Amniotic stem cell (primary cell): ENCODE measurements around the gene CERS3.
"Not testable (repeated sequence)": the region's sequence is repeated elsewhere in the genome, so short reads cannot be mapped to it uniquely, and the experiment has no call there.

Experiments used
- DNase-seq: peaks from one replicate; lab custom pipeline; 2025; lab: John Stamatoyannopoulos, UW

Gene CERS3

DNA sequence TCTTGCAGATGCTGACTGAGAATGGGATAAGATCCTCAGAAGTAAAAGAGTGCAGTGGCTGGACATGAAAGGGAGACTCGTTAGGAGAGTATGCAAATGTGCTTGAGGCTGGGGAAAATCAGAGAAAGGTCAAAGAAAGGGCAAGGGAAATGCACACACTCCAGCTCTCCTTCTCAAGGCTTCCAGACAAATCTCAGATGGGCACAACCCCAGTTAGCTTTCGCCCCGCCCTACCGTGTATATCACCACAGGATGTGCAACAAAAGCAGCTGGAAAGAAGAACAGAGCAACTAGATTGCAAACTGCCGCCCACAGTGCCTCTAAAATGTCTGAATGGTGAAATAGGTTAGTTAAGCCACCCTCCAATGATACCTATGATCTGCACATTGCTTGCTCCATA, 63.9 kb downstream of the CERS3 start:
- no peak for DNase-seq

DNA sequence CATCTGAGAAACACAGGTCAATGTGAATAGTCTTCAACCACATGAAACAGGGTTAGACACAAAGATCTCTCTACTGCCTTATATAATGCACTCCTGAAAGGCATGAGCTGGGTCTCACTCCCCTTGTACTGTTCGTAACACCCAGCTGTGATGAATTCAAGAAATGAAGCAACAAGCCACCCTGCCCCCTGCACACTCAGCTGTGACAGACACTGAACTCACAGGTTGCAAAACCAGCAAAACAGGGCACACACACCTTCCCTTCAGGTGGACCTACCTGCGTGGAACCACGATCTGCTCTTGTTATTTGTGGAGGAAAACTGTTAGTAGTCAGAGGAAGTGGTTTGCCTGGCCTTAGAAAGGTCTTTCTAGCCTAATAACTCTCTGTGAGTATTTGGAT, 64.5 kb downstream of the CERS3 start:
- no peak for DNase-seq

DNA sequence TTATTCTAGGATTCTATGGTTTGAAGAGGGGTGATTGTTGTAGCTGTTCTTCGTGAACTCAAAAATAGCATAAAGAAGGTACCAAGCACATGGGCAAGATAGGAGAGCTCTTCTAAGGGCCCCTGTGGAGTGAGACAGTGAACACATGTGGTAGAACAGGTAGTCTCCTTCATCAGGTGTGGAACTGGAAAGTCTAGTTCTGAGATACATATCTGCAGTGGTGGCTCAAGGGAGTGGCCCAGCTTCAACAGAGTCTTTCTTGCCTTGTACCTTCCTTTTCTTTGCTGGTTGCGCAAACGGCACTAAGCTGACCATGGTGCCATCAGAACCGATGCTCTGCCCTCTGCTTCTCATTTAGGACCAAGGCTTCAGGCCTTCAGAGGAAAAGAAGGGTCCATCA, 65.2 kb downstream of the CERS3 start:
- DNase-seq, result no peak

DNA sequence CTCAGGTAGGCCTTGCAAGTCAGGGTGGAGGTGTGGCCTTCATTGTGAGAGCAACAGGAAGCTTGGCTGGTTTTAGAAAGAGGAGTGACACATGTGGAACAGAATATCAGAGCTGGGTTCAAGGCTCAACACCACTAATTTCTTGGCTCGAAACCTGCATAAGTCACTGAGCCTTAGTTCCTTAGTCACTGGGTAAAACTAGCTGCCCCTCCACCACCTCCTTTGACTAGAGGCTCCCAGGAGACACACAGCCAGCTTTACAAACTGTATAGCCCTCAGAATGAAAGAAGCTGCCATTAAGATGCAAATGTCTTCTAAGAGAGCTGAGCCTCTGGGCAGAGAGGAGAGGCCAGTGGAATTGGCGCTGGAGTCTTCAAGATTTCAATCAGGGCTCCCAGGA, 67.7 kb downstream of the CERS3 start:
- no peak for DNase-seq

DNA sequence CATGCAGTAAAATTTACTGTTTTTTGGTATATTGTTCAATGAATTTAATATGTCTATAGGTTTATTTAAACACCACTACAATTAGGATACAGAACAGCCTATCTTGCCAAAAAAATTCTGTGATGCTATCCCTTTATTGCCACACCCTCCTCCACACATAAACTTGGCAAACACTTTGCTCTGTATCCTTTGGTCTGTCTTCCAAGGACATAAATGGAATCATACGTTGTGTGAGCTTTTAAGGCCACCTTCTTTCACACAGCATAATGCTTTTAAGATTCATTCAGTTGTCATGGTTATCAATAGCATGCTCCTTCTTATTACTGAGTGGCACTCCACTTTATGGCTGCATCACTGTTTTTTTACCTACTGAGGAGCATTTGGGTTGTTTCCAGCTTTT, 71.5 kb downstream of the CERS3 start:
- no peak for DNase-seq

DNA sequence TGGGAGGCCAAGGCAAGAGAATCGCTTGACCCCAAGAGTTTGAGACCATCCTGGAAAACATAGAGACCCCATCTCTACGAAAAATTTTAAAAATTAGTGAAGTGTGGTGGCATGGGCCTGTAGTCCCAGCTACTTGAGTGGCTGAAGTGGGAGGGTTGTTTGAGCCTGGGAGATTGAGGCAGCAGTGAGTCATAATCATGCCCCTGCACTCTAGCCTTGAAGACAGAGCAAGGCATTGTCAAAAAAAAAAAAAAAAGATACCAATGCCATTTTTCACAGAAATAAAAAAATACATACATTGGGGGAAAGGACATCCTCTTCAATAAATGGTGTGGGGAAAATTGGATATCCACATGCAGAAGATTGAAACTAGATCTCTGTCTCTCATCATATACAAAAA, 74.6 kb downstream of the CERS3 start:
- DNase-seq, result no peak

DNA sequence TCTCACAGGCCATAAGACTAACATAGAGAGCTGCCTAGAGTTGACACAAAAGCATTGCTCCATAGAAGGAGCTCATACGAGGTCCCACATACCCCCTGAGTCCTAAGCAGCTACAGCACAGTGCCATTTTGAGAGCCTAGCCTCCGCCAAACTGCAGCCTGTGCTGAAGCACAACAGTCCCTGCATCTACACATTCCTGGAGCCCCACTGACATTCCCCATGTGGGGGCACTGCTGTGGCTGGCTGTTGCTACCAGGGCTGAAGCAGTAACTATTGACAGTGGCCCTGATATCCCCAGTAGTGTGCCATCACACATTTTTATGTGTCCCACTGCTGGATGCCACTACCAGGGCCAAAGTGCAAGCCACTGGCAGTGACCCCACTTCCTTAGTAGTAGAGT, 80.3 kb downstream of the CERS3 start:
- no peak for DNase-seq

DNA sequence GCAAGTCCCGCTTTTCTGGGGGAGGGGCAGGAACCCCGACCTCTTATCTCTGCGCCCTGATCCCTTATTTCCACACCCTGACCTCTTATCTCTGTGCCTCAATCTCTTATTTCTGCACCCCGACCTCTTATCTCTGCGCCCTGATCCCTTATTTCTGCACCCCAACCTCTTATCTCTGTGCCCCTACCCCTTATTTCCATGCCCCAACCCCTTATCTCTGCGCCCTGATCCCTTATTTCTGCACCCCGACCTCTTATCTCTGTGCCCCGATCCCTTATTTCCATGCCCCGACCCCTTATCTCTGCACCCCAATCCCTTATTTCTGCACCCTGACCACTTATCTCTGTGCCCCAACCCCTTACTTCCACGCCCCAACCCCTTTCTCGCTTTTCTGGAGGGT, 87.7 kb downstream of the CERS3 start:
- DNase-seq, result not testable (repeated sequence)

DNA sequence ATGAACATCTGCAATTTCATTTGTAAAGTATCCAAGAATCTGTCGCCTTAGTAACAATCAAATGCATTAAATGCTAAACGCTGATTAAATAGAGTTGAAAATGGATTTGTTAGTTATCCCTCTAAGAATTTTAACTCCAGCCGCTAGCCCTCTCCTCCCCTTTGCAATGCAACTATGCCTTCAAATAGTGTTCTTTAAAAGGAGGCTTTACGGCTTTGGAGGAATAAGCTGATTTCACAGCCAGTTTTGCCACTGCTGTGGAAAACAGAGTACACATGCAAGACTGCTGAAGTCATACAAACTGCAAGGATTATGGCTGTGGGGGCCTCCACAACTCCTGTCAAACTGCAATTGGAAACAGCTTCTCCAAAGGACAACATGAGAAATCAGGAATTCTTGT, 89.2 kb downstream of the CERS3 start:
- DNase-seq, result no peak

DNA sequence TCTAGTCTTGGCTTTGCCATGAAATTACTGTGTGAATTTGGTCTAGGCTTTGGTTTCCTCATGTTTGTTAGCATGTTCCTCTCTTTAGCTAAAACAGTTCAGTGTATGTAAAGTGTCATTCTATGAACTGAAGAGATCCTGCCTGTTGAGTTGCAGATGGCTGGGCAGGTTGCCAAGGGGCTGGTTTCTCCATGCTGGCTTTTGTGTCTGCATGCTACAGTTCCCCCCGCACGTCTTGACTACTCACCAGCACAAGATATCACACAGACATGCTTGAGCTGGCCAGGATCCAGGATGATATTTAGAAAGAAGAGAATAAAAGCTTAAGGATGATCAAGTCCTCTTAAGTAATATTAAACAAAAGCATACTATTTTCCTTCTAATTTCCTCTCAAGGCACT, 90.2 kb downstream of the CERS3 start:
- no peak for DNase-seq

DNA sequence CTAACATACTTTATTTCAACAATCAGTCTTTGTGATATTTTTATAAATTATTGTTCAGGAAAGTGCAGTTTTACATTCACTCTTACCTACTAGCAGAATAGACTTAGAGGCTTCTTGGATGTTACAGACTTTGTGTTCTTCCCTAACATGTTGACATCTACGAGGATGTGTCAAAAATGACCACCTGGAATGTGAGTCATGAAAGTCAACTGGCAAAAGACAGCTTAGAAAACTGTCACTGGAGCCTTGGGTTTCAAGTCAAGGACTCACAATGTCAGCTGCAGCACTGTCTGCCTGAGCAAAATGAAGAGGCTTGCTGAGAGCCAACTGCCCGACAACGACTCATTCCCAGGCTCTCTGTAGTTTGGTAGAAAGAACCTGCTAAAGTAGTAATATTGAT, 91.5 kb downstream of the CERS3 start:
- no peak for DNase-seq

DNA sequence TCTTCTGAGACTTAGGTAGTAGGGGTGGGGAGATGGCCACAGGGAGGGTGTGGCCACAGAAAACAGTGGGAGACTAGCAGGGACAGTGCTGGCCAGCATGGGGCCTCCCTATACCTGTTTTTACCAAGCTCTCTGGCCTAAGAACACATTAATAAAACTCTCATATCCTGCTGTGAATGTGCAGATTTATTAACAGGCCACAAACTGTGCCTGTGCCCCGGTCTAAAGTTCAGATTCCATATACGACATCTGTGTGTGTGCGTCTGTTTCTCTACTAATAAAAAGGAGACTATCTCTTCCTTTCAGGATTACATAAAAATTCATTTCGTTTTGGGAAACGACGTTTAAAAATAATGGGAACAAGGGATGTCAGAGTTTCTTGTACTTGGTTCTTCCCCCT, 94.2 kb downstream of the CERS3 start:
- DNase-seq, result no peak

DNA sequence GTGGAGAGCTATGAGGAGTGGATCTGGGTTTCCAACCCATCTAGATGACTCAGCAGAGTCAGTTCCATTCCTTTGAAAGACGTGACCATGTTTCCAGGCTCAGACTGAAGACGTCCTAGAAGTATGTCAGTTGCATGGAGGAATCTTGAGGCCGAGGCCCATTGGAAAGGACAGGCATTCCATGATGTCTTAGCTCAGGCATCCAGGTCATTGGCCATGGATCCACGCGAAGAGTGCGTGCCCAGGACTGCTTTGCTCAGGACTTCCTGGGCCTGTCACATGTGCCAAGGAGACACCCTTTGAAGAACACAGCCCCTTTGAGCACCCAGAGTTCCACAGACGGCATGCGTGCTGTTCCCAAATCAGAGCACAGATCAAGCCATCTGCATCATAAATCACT, 94.7 kb downstream of the CERS3 start:
- DNase-seq, result no peak

DNA sequence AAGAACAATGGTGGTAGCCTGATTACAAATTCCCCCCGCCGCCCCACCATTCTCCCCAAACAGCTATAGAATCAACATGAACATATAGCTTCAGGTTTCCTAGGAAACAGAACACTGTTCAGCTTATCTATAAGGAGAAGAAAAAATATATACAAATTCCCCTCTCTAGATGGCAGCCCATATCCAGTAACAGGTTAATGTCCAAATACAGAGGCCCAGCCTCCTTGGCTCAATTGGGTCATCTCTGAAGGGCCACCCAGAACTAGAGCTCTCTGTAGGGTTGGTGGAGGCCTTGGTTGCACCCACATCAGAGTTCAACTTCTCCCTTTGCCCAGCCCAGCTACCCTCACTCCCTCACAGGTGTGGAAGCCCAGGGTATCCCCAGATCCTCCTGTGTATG, 95.4 kb downstream of the CERS3 start:
- no peak for DNase-seq

DNA sequence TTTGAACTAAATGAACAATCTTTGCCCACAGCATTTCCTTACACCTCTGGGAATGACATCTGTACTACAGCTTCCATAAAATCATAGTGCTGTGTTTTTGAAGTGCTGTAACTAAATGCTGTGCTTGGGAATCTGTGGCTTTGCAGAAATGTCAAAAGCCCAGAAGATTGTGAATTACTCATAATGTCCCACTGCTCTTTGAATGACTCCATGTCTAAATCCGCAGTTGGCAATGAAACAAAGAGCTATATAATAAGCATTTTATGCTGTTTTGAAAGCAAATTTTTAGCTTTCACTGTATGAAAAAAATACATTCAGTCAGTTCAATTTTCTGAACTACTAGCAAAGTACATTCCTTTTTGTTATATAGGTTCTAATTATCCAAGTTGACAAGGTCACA, 98.3 kb downstream of the CERS3 start:
- no peak for DNase-seq

DNA sequence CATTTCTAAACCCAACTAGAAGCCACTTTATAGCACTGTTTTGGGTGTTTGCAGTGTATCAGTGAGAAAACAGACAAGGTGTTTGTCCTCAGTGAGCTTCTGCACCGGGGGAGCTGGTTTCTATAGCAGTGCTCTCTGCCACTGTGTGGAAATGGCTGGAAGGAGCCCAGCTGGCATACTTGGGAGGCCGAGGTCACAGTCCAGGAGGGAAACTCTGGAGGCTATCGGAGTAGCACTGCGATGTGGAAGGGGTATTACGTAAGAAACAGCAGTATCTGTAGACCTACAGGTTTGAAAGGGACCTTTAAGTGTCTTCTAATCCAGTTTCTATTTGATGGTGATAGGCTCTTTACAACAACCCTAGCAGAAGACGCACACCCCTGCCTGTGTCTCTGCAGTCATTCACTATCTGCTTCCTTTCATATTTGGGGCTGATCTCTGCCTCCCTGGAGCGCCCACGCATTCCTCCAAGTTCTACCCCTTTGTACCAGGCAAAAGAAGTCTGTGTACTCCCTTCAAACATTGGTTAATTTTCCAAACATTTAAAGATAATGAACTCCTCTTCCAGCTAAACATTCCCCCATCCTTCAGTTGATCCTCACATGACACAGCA, 99.5 kb downstream of the CERS3 start:
- no peak for DNase-seq

DNA sequence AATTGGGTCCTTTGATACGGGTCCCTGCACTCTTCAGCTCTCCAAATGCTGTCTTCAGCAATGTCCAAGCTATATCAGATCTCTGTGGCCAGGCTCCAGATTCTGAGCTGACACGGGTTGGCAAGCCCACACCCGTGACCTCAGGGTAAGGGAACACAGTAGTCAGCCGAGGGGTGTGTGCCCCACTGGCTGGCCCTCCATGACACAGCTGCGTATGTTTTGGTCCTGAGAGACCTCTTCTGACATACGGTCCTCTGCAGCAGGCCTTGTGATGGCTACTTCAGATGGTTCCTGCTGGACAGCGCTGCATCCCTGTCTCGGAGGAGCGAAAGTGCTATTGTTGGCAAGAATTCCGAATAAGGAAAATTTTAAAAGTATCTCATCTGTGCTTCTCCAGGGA, 101.8 kb downstream of the CERS3 start:
- DNase-seq, result no peak

DNA sequence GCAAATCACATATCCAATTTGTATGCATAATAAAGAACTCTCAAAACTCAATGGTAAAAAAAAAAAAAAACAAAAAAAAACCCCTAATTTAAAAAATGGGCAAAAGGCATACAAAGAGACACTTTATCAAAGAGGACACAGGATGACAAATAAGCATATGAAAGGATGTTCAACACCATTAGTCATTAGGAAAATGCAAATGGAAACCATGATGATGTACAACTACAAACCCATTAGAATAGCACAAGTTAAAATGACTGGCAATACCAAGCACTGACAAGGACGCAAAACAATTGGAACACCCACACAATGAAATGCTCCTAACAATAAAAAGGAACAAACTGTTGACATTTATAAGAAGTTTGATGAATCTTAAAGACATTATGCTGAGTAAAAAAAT, 123.6 kb downstream of the CERS3 start:
- DNase-seq, result no peak

DNA sequence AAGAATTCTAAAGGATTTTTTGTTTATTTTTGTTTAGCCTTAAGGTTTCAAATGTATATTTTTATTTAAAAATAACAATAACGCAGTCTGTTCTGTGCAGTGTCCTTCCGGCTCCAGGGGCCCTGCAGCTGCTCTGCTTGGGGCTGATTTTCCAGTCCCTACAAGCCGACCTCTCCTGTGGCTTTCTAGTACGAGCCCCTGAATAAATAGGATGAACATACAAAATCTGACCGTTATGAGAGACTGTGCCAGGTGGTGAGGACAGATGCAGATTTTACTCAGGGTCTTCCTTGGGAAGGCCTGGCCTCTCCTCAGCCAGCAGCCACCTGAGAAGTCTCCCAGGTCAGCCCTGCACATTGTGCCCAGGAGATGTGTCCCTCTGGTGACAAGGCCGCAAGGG, 127.8 kb downstream of the CERS3 start:
- no peak for DNase-seq

DNA sequence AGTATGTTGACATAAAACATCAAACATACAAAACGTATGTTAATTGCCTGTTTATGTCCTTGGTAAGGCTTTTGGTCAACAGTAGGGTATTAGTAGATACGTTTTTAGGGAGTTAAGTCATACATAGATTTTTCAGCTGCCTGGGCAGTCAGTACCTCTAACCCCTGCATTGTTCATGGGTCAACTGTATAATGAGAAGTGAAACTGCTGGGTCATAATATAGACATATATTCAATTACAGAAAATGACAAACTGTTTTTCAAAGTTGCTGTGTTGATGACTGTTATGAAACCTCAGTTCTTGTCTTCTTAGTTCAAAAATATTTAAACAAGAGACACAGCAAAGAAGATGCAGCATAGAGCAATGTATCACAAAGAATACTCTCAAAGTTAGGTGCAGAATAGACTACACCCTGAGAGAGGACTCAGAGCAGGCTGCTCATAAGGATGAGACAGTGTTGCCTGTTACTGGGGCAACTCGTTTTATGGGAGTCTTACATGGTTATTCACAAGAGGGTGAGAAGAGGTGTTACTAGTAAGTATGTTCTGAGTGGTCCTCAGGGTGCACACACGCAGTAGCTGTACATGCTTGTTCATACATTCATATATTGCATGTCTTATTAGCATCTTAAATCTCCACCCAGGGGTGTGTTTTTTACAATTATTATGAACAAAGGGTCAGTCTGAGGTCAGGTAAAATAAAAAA, 133.9 kb downstream of the CERS3 start:
- DNase-seq, result no peak

DNA sequence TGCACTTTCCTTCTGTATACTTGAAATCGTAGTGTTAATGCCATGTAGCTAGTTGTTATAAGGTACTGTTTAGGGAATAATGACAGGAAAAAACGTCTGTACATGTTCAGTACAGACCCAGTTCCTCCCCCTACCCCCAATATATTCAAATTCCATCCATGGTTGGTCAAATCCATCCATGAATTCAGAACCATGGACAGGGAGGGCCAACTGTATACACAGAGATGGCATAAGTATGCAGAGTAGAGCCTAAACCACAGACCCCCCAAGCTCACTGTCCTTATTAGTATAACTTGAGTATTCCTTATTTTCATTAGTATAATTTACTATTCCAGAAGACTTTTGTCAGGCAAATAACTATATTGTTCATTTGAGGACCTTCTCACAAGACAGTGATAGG, 135.7 kb downstream of the CERS3 start:
- DNase-seq, result no peak

DNA sequence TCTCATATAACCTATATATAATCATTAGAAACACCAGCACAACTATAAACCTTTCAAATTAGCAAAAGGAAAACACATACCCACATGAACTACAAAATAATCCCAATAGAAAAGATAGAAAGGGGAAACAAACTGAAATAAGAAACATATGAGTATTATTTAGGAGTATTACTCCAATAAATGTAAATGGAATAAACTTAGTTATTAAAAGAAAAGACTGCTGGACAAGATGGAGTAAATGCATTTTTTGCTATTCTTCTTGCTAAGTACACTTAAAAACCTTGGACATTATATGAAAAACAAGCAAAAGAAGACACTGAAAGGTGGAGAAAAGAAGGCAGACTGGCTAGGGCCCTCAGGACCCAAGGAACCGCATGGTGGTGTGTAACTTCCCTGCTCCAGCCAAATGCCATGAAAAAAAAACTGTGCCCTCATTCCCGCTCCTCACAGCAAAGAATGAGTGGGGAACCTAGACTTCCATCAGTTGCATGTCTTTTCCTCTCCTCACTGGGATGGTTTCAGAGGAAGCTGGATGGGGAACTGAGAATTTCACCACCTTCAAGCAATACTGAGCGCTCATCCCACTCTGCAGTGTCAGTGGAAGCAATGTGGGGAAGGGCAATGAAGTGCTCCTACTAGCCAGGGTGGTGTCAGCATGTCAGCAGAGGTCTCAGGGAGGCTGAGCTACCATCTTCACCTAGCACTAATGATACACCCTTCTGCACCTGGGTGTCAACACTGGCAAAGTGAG, 143.3 kb downstream of the CERS3 start:
- no peak for DNase-seq

DNA sequence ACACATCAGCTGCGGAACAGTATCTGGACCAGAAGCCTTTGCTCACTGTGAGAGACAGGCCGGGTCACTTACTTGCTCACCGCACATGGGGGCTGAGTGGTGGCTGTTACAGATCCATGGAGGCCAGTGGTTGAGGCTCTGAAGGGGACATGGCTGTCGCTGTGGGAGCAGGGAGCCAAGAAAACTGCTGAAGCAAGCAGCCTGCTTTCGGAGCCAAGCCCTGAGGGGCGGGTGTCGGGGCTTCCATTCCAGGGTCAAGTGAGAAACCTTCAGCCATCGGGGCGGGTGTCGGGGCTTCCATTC, 144.7 kb downstream of the CERS3 start:
- DNase-seq, result no peak
